ENCODE data around the gene KDM6A. TPM values are rescaled to one million over a fixed set of nuclear protein-coding genes. Genes with fewer than 3 reads are reported as not detected.

The KDM6A gene
- total RNA-seq (ENCODE audit: low replicate concordance) = 10.7 and 14.9 TPM in 2 replicates

DNA sequence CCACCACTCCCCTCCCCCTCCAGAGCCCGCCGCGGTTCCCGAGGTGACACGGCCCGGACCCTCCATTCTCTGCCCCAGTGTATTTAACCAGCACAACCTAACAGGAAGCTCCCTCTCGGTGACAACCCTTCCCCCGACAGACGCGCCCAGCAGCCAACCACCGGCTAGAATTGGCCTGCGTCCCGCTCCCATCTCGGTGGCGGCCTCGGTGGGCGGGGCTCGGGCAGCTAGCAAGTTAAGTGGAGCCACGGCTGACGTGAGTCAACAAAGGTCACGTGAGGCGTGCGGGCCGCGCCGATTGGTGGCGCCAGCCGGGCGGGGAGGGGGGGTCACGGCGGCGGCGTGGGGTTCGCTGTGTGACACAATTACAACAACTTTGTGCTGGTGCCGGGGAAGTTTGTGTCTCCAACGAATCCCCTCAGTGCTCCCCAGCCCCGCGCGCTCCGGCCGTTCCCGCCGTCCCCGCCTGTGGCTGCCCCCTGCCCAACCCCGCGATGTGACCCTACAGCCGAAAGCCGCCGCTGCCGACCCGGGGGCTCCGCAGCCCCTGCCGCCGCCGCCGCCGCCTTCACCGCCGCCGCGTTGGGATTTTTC is at the start of gene KDM6A:
TSS of gene KDM6A (plus strand) at position 368 of the 594 bp plus-strand sequence. CDS start 364 bp downstream, outside the sequence.

DNA sequence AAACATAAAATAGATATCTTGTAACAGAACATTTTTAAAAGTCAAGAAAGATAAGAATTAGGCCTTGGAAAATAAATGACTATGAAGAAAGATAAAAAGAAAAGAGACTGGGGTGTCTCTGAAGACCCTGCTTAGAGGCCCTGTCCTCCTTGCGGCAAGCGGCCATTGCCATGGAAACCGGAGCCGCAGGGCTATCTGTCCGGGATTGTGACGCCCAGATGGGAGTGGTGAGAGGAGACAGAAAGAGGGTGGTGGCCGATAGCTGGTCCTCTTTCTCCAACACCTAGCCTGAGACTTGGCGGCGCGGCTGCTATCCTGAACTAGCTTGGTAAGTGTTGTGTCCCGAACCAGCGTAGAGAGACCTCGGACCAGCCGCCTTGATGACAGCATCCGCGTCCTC is 29.2 kb upstream of the KDM6A start, which contains the start of gene DUSP21:
TSS of gene DUSP21 (plus strand) at position 269 of the 400 bp plus-strand sequence. CDS start at position 381, 112 bp downstream.

Other genes with a start within 250 kb of the KDM6A start
- gene DUSP21, start 29.2 kb upstream of the KDM6A start, total RNA-seq (ENCODE audit: low replicate concordance) = not detected in 2 replicates